Measurements from ENCODE around the gene MUCL3. TPM values are rescaled to one million over a fixed set of nuclear protein-coding genes. Genes with fewer than 3 reads are reported as not detected.

MUCL3 gene
- total and polyA plus RNA-seq, 2 of the 8 experiments (the other 6 are each of a cell fraction or from before 2014, with no cell fraction given), result 0.15 to 0.37 TPM

DNA sequence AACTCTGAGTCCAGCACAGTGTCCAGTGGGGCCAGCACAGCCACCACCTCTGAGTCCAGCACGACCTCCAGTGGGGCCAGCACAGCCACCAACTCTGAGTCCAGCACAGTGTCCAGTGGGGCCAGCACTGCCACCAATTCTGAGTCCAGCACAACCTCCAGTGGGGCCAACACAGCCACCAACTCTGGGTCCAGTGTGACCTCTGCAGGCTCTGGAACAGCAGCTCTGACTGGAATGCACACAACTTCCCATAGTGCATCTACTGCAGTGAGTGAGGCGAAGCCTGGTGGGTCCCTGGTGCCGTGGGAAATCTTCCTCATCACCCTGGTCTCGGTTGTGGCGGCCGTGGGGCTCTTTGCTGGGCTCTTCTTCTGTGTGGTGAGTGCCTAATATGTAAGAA is 46.5 kb downstream of the MUCL3 start:
- Histone ChIP-seq H2BK120ac (replicated peaks; ENCODE audit: low read depth, low read length) (no peak overlapping the region), H3K27ac (ENCODE audit: low read depth, low read length) (no peak overlapping the region), H3K18ac (ENCODE audit: extremely low read depth, low read length) (no peak overlapping the region), H3K23ac (ENCODE audit: insufficient read length) (no peak overlapping the region), H2BK5ac (ENCODE audit: low read depth, low read length) (no peak overlapping the region), H3K4ac (replicated peaks; ENCODE audit: insufficient read length, low read depth, low read length) (no peak overlapping the region), H3K9me3 (ENCODE audit: insufficient read depth in 2 of 2, low read depth in 1 of 2, low read length in 1 of 2) (no peaks in the 10 kb centered on the region), H3K79me2 (ENCODE audit: control insufficient read depth in 1 of 2, insufficient read depth in 2 of 2, low read length in 2 of 2) (no peaks in the 10 kb centered on the region), H3K14ac (ENCODE audit: insufficient read length) (no peak overlapping the region), H3K27me3 (replicated peaks in 1 of 4; ENCODE audit: control insufficient read depth in 3 of 4, extremely low read depth in 1 of 4, insufficient read depth in 3 of 4, low read length in 3 of 4) (no peaks in the 10 kb centered on the region), H3K4me3 (ENCODE audit: extremely low read depth in 1 of 4, insufficient read depth in 2 of 4, low read depth in 3 of 4, low read length in 4 of 4) (no peak overlapping the region), H3K23me2 (ENCODE audit: low read depth, low read length) (no peaks in the 10 kb centered on the region), H2BK20ac (ENCODE audit: low read length) (no peak overlapping the region), H2AK5ac (ENCODE audit: low read depth, low read length) (no peak overlapping the region), H3K9ac (replicated peaks in 1 of 4; ENCODE audit: extremely low read depth in 1 of 4, low read depth in 3 of 4, low read length in 3 of 4) (no peak overlapping the region), H3K4me2 (ENCODE audit: insufficient read depth in 1 of 2, low read depth in 2 of 2, low read length in 2 of 2) (no peak overlapping the region), H4K8ac (ENCODE audit: extremely low read depth, insufficient read depth, low read length) (no peak overlapping the region), H2BK12ac (ENCODE audit: low read depth, low read length) (no peak overlapping the region), H2AFZ (ENCODE audit: low read length) (no peak overlapping the region), H4K5ac (ENCODE audit: insufficient read length, low read depth, low read length) (no peak overlapping the region), H2BK15ac (ENCODE audit: low read length) (no peak overlapping the region), H3K4me1 (replicated peaks in 1 of 4; ENCODE audit: control insufficient read depth in 3 of 4, insufficient read depth in 4 of 4, low read length in 3 of 4) (peaks cover 0 to 2% (median 1%) of the 10 kb centered on the region in 4 experiments; a peak in 3 of 7 replicates), H4K91ac (replicated peaks; ENCODE audit: insufficient read length, low read length) (no peak overlapping the region), H4K20me1 (replicated peaks in 1 of 2; ENCODE audit: control insufficient read depth in 1 of 2, insufficient read depth in 2 of 2, low read length in 2 of 2) (no peaks in the 10 kb centered on the region), H3K36me3 (ENCODE audit: control insufficient read depth in 2 of 4, insufficient read depth in 4 of 4, low read length in 3 of 4) (no peaks in the 10 kb centered on the region), H3K79me1 (ENCODE audit: low read depth, low read length) (no peaks in the 10 kb centered on the region), H3K56ac (replicated peaks; ENCODE audit: insufficient read length, low read depth, low read length) (no peak overlapping the region)
- POLR2A ChIA-PET (ENCODE audit: partially characterized antibody), result interaction anchor here (1.3 kb wide), 1 partner anchor 16 kb away, joined by 3 read pairs; no protein-coding TSS in a partner anchor
- WGBS, 2 experiments (ENCODE audit: extremely low coverage in 1 of 2, insufficient coverage in 1 of 2, insufficient read length in 1 of 2, insufficient replicate concordance in 2 of 2, low coverage in 1 of 2, low lambda C conversion rate in 2 of 2, missing lambda C conversion rate in 1 of 2), result 90% methylated on average over 6 of the region's 6 CpGs; no CpG with 5 or more reads in 1 of the 2 experiments
- FAIRE-seq (no peak), DNase-seq (ENCODE audit: low read depth in 1 of 2, low spot score in 2 of 2) (no peak)
- CTCF ChIA-PET (ENCODE audit: partially characterized antibody), result interaction anchor here (2.1 kb wide), 1 partner anchor 54 kb away, joined by 5 read pairs; no protein-coding TSS in a partner anchor
- no peak for TF ChIP-seq E2F6 (IDR thresholded peaks at IDR 0.05)
- TF ChIP-seq NANOG (IDR thresholded peaks at IDR 0.05; ENCODE audit: insufficient read depth, low read depth, low read length, poor library complexity, severe bottlenecking), result no peak
- no peak for TF ChIP-seq CREB1 (IDR thresholded peaks at IDR 0.05)
- TF ChIP-seq RAD21 (IDR thresholded peaks at IDR 0.05 in 1 of 2, conservative IDR thresholded peaks at IDR 0.05 in 1 of 2; ENCODE audit: low read depth in 2 of 2, low read length in 2 of 2), result no peak
- TF ChIP-seq, protein P1, sequence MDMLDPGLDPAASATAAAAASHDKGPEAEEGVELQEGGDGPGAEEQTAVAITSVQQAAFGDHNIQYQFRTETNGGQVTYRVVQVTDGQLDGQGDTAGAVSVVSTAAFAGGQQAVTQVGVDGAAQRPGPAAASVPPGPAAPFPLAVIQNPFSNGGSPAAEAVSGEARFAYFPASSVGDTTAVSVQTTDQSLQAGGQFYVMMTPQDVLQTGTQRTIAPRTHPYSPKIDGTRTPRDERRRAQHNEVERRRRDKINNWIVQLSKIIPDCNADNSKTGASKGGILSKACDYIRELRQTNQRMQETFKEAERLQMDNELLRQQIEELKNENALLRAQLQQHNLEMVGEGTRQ (IDR thresholded peaks at IDR 0.05; ENCODE audit: low read length), result no peak
- TF ChIP-seq KDM1A (IDR thresholded peaks at IDR 0.05; ENCODE audit: borderline replicate concordance, low read length), result no peak
- TF ChIP-seq CBX5 (IDR thresholded peaks at IDR 0.05; ENCODE audit: low read depth, low read length), result no peak
- no peak for TF ChIP-seq ASH2L (IDR thresholded peaks at IDR 0.05; ENCODE audit: low read length)
- no peak for TF ChIP-seq EGR1 (IDR thresholded peaks at IDR 0.05; ENCODE audit: borderline replicate concordance, low read depth, low read length)
- TF ChIP-seq POLR2AphosphoS5 (IDR thresholded peaks at IDR 0.05; ENCODE audit: low read depth, low read length), result no peak
- TF ChIP-seq RXRA (IDR thresholded peaks at IDR 0.05; ENCODE audit: insufficient read depth, low read depth, low read length), result no peak
- TF ChIP-seq ZNF274 (IDR thresholded peaks at IDR 0.05; ENCODE audit: borderline replicate concordance, extremely low read depth, low read length), result no peak
- no peak for TF ChIP-seq CEBPB (IDR thresholded peaks at IDR 0.05; ENCODE audit: low read depth, low read length)

Measured in H1 (cell line).